Sigmoid colon (tissue), 7 donors: ENCODE data around the gene TARS2. TPM values are rescaled to one million over a fixed set of nuclear protein-coding genes. Genes with fewer than 3 reads are reported as not detected.

Source experiments
- DNase-seq: peaks from one replicate; pipeline ENCODE4 v3.0.0-alpha.2; 2019
- H3K27ac ChIP-seq, 4 donors: fragments of 200-600 bp; sonication (generic); one replicate each; pipeline ENCODE4 v1.5.1; 2016 to 2019; ENCODE audit warnings: mild to moderate bottlenecking in 1 of 4
- H3K27me3 ChIP-seq, 3 donors: fragments of 200-600 bp; sonication (generic); one replicate each; pipeline ENCODE4 v1.5.1; 2019; ENCODE audit warnings: mild to moderate bottlenecking in 1 of 3
- H3K36me3 ChIP-seq, 4 donors: fragments of 200-600 bp; sonication (generic); one replicate each; pipeline ENCODE4 v1.5.1; 2016 to 2019
- H3K4me1 ChIP-seq, 4 donors: fragments of 200-600 bp; sonication (generic); one replicate each; pipeline ENCODE4 v1.5.1; 2017 to 2019
- H3K4me3 ChIP-seq, 4 donors: fragments of 200-600 bp; sonication (generic); one replicate each; pipeline ENCODE4 v1.5.1; 2017 to 2019; ENCODE audit warnings: mild to moderate bottlenecking in 2 of 4, moderate library complexity in 1 of 4
- H3K9me3 ChIP-seq, 4 donors: fragments of 200-600 bp in 3 of 4; sonication (generic) in 3 of 4; one replicate each; pipeline versions ENCODE4 v1.5.1 to v1.6.1; 2013 to 2019
- CTCF ChIP-seq, 4 experiments: fragments of 450-650 bp in 3 of 4; fragments of 200-600 bp in 1 of 4; IDR thresholded peaks; one replicate each; pipeline ENCODE4 v1.5.1; 2016 to 2019; ENCODE audit warnings: antibody characterized with exemption in 4 of 4, mild to moderate bottlenecking in 3 of 4, moderate library complexity in 2 of 4
- EP300 ChIP-seq, 4 donors: sonication (generic); formaldehyde crosslinking; IDR thresholded peaks; one replicate each; pipeline ENCODE4 v1.6.1; 2017; ENCODE audit warnings: antibody characterized with exemption in 4 of 4
- POLR2A ChIP-seq, 2 donors: fragments of 450-650 bp; IDR thresholded peaks; one replicate each; pipeline ENCODE4 v1.6.1; 2016; ENCODE audit warnings: antibody characterized with exemption in 2 of 2, mild to moderate bottlenecking in 2 of 2, moderate library complexity in 2 of 2
- POLR2AphosphoS5 ChIP-seq, 4 donors: sonication (generic); formaldehyde crosslinking; IDR thresholded peaks; one replicate each; pipeline ENCODE4 v1.6.1; 2017; ENCODE audit warnings: antibody characterized with exemption in 4 of 4
- WGBS, 2 donors: extraction: QIAGEN DNeasy Blood & Tissue Kit; methylation state at CpG; one replicate each; pipeline ENCODE4 v1.1.7; 2013; 5-methylcytosine and 5-hydroxymethylcytosine counted together
- intact Hi-C: fragments of 100-400 bp; cut with DNase I; formaldehyde crosslinking; loops from one replicate; pipeline ENCODE4 v1.15.1; 2023
- polyA plus RNA-seq, 3 donors: library from polyadenylated mRNA; stranded (reverse); fragments of 200-250 nt; gene quantifications; one replicate each; pipeline ENCODE4 v1.2.3, GENCODE V29; 2013
- total RNA-seq, 4 donors: library from RNA; depleted of rRNA; stranded (reverse); fragments of >200 nt; gene quantifications; one replicate each; pipeline ENCODE4 v1.1.0, GENCODE V29; 2016
- donor health status: healthy with polysubstance abuse.
- donor health status: Bipolar disorder and iron deficiency.
- donor health status: healthy.

The TARS2 gene
- total and polyA plus RNA-seq, 7 donors = 4.6 to 16.9 (median 9.3) TPM

- peaks cover 0 to 35% (median 22%) of the 10 kb centered on the region in 4 donors for H3K4me1 ChIP-seq
- H3K36me3 ChIP-seq = no peaks in the 10 kb centered on the region
- intact Hi-C loops = no loop called here
- H3K4me3 ChIP-seq = no peak overlapping the region
- no peaks in the 10 kb centered on the region for H3K9me3 ChIP-seq
- H3K27ac ChIP-seq = no peak overlapping the region
- no peaks in the 10 kb centered on the region for H3K27me3 ChIP-seq
- TF ChIP-seq POLR2A (IDR thresholded peaks at IDR 0.05) (no peak), EP300 (IDR thresholded peaks at IDR 0.05) (no peak), CTCF (IDR thresholded peaks at IDR 0.05) (no peak), POLR2AphosphoS5 (IDR thresholded peaks at IDR 0.05) (no peak)
- DNase-seq = no peak
- 90 to 91% methylated on average over 16 of the region's 16 CpGs for WGBS, 2 donors
Measured at GRCh38 chr1:150546294-150546937, 59.2 kb downstream of the TARS2 start.

GRCh38 chr1:150548324-150548631 lies 61.1 kb downstream of the TARS2 start:
- Histone ChIP-seq H3K27ac (peak overlapping the region; percentile 82 to 91 (median 88)), H3K4me3 (peak overlapping the region; percentile 31 to 66 (median 56)), H3K9me3 (no peaks in the 10 kb centered on the region), H3K27me3 (no peaks in the 10 kb centered on the region), H3K36me3 (no peaks in the 10 kb centered on the region), H3K4me1 (peaks cover 0 to 54% (median 41%) of the 10 kb centered on the region in 4 donors)
- WGBS, 2 donors = 26 to 53% methylated on average over 4 of the region's 4 CpGs
- intact Hi-C loops = no loop called here
- no peak for DNase-seq
- TF ChIP-seq EP300 (IDR thresholded peaks at IDR 0.05) (no peak), POLR2A (IDR thresholded peaks at IDR 0.05) (no peak), POLR2AphosphoS5 (IDR thresholded peaks at IDR 0.05) (no peak), CTCF (IDR thresholded peaks at IDR 0.05) (no peak)

GRCh38 chr1:150548632-150549495 lies 61.6 kb downstream of the TARS2 start, which contains the start of gene ADAMTSL4:
ADAMTSL4 (plus strand) TSS chr1:150549408; CDS start chr1:150552289, 2,881 bp downstream.
- WGBS, 2 donors = 0% methylated on average over 91 of the region's 91 CpGs
- intact Hi-C loops = no loop called here
- Histone ChIP-seq H3K27ac (peak within 1 kb of the TSS; percentile 82 to 91 (median 88)), H3K4me1 (peaks cover 0 to 60% (median 44%) of the 10 kb centered on the region in 4 donors), H3K4me3 (peak within 1 kb of the TSS; percentile 46 to 66 (median 56)), H3K36me3 (no peaks in the 10 kb centered on the region), H3K27me3 (no peaks in the 10 kb centered on the region), H3K9me3 (no peaks in the 10 kb centered on the region)
- TF ChIP-seq EP300 (IDR thresholded peaks at IDR 0.05) = no peak
- TF ChIP-seq POLR2A (IDR thresholded peaks at IDR 0.05) = no peak
- TF ChIP-seq POLR2AphosphoS5 (IDR thresholded peaks at IDR 0.05) = peak in 2 of 4 donors; percentile 34 to 39
- TF ChIP-seq CTCF (IDR thresholded peaks at IDR 0.05) = no peak
- DNase-seq = peak; percentile 86

- Histone ChIP-seq H3K4me1 (peaks cover 0 to 62% (median 44%) of the 10 kb centered on the region in 4 donors), H3K27me3 (no peaks in the 10 kb centered on the region), H3K9me3 (no peaks in the 10 kb centered on the region), H3K27ac (peak overlapping the region; percentile 82 to 91 (median 88)), H3K4me3 (peak overlapping the region; percentile 46 to 66 (median 56)), H3K36me3 (no peaks in the 10 kb centered on the region)
- WGBS, 2 donors = 13 to 25% methylated on average over 43 of the region's 43 CpGs
- peak; percentile 83 for DNase-seq
- TF ChIP-seq POLR2A (IDR thresholded peaks at IDR 0.05) (no peak), EP300 (IDR thresholded peaks at IDR 0.05) (no peak), POLR2AphosphoS5 (IDR thresholded peaks at IDR 0.05) (peak in 1 of 4 donors; percentile 5), CTCF (IDR thresholded peaks at IDR 0.05) (no peak)
- intact Hi-C loops = no loop called here
Measured at GRCh38 chr1:150549496-150550221, 62.4 kb downstream of the TARS2 start.
